ENCODE data around the gene BCAS3.
"Not testable (repeated sequence)": the region's sequence is repeated elsewhere in the genome, so short reads cannot be mapped to it uniquely, and the experiment has no call there.

The BCAS3 gene

GRCh38 chr17:61139219-61139618 lies 461.6 kb downstream of the BCAS3 start:
- DNase-seq, result peak; percentile 16

GRCh38 chr17:61140081-61140786 lies 462.6 kb downstream of the BCAS3 start:
- no peak for DNase-seq

GRCh38 chr17:61143026-61143425 lies 465.4 kb downstream of the BCAS3 start:
- DNase-seq, result no peak

GRCh38 chr17:61144137-61144536 lies 466.5 kb downstream of the BCAS3 start:
- DNase-seq, result no peak

- DNase-seq, result no peak
These were observed 467.2 kb downstream of the BCAS3 start for GRCh38 chr17:61144617-61145564.

GRCh38 chr17:61146833-61147232 lies 469.2 kb downstream of the BCAS3 start:
- DNase-seq, result not testable (repeated sequence)

GRCh38 chr17:61149106-61149825 lies 471.6 kb downstream of the BCAS3 start:
- DNase-seq, result no peak

- DNase-seq, result no peak
These were observed 472.3 kb downstream of the BCAS3 start for GRCh38 chr17:61149862-61150362.

GRCh38 chr17:61150686-61151299 lies 473.1 kb downstream of the BCAS3 start:
- DNase-seq, result no peak

GRCh38 chr17:61152898-61153297 lies 475.2 kb downstream of the BCAS3 start:
- DNase-seq, result no peak

- no peak for DNase-seq
These were observed 478.1 kb downstream of the BCAS3 start for GRCh38 chr17:61155590-61156237.

GRCh38 chr17:61157246-61157886 lies 479.7 kb downstream of the BCAS3 start:
- no peak for DNase-seq

GRCh38 chr17:61158376-61158775 lies 480.7 kb downstream of the BCAS3 start:
- DNase-seq, result no peak

- DNase-seq, result no peak
These were observed 481.7 kb downstream of the BCAS3 start for GRCh38 chr17:61159221-61159814.

GRCh38 chr17:61160204-61160603 lies 482.6 kb downstream of the BCAS3 start:
- no peak for DNase-seq

GRCh38 chr17:61160789-61161445 lies 483.3 kb downstream of the BCAS3 start:
- no peak for DNase-seq

GRCh38 chr17:61161615-61162134 lies 484.0 kb downstream of the BCAS3 start:
- DNase-seq, result no peak

GRCh38 chr17:61164517-61164916 lies 486.9 kb downstream of the BCAS3 start:
- no peak for DNase-seq

- DNase-seq, result no peak
These were observed 489.4 kb downstream of the BCAS3 start for GRCh38 chr17:61167075-61167474.

- no peak for DNase-seq
These were observed 490.9 kb downstream of the BCAS3 start for GRCh38 chr17:61168506-61168905.

All from activated CD4-positive, alpha-beta T cell treated with anti-CD3 and anti-CD28 coated beads for 1 hour (primary cell).